Stomach smooth muscle (tissue), 2 donors: ENCODE data around the gene G6PC3.
"Not testable (repeated sequence)": the region's sequence is repeated elsewhere in the genome, so short reads cannot be mapped to it uniquely, and the experiment has no call there.

Experiments used
- H3K27ac ChIP-seq: one replicate; pipeline ENCODE4 v1.7.0; 2013; ENCODE audit warnings: mild to moderate bottlenecking, low read length, inconsistent platforms
- H3K27me3 ChIP-seq, 2 donors: one replicate each; pipeline ENCODE4 v1.7.0; 2013; ENCODE audit warnings: low read length in 2 of 2; ENCODE audit not compliant: insufficient read depth in 2 of 2, control insufficient read depth in 1 of 2
- H3K36me3 ChIP-seq, 2 donors: one replicate each; pipeline ENCODE4 v1.7.0; 2013; ENCODE audit warnings: low read length in 2 of 2; ENCODE audit not compliant: control insufficient read depth in 2 of 2, insufficient read depth in 2 of 2
- H3K4me1 ChIP-seq: one replicate; pipeline ENCODE4 v1.7.0; 2013; ENCODE audit warnings: low read length; ENCODE audit not compliant: control insufficient read depth, insufficient read depth
- H3K4me3 ChIP-seq, 2 donors: one replicate each; pipeline ENCODE4 v1.7.0; 2013; ENCODE audit warnings: low read length in 2 of 2
- H3K9ac ChIP-seq, 2 donors: one replicate each; pipeline ENCODE4 v1.7.0; 2013; ENCODE audit warnings: low read length in 2 of 2, mild to moderate bottlenecking in 1 of 2
- H3K9me3 ChIP-seq, 2 donors: one replicate each; pipeline ENCODE4 v1.7.0; 2013; ENCODE audit warnings: low read length in 2 of 2; ENCODE audit not compliant: control insufficient read depth in 2 of 2
- donor health status: healthy.
- donor health status: Pancreatic carcinoma.

Gene G6PC3

GRCh38 chr17:44095647-44096496 is 25.3 kb downstream of the G6PC3 start:
- no peaks in the 10 kb centered on the region for H3K27me3 ChIP-seq
- H3K27ac ChIP-seq, result peak overlapping the region; percentile 76
- H3K4me1 ChIP-seq, result peaks cover 31% of the 10 kb centered on the region
- H3K36me3 ChIP-seq, result peaks cover 22 to 28% of the 10 kb centered on the region in 2 donors
- H3K4me3 ChIP-seq, result peak overlapping the region; percentile 57 to 69
- no peaks in the 10 kb centered on the region for H3K9me3 ChIP-seq
- H3K9ac ChIP-seq, result peak overlapping the region; percentile 47 to 72

GRCh38 chr17:44097110-44097958 is 26.8 kb downstream of the G6PC3 start:
- Histone ChIP-seq H3K9ac (no peak overlapping the region), H3K27me3 (no peaks in the 10 kb centered on the region), H3K4me3 (no peak overlapping the region), H3K27ac (no peak overlapping the region), H3K36me3 (peaks cover 8 to 21% of the 10 kb centered on the region in 2 donors), H3K4me1 (peaks cover 35% of the 10 kb centered on the region), H3K9me3 (no peaks in the 10 kb centered on the region)

GRCh38 chr17:44101858-44102257 is 31.3 kb downstream of the G6PC3 start:
- H3K4me1 ChIP-seq, result peaks cover 47% of the 10 kb centered on the region
- H3K4me3 ChIP-seq, H3K9ac ChIP-seq, H3K27me3 ChIP-seq, H3K27ac ChIP-seq, H3K36me3 ChIP-seq, H3K9me3 ChIP-seq: not testable (repeated sequence)

- Histone ChIP-seq H3K27ac (no peak overlapping the region), H3K9ac (no peak overlapping the region), H3K4me3 (peak overlapping the region in 1 of 2 donors; percentile 15), H3K36me3 (peaks cover 7% of the 10 kb centered on the region in 2 donors), H3K27me3 (no peaks in the 10 kb centered on the region), H3K4me1 (peaks cover 49% of the 10 kb centered on the region), H3K9me3 (no peaks in the 10 kb centered on the region)
Measured at GRCh38 chr17:44102849-44103622, 32.5 kb downstream of the G6PC3 start.

- H3K4me3 ChIP-seq, result no peak overlapping the region
- H3K9me3 ChIP-seq, result no peaks in the 10 kb centered on the region
- no peaks in the 10 kb centered on the region for H3K27me3 ChIP-seq
- peaks cover 7% of the 10 kb centered on the region in 2 donors for H3K36me3 ChIP-seq
- peaks cover 68% of the 10 kb centered on the region for H3K4me1 ChIP-seq
- H3K27ac ChIP-seq, result no peak overlapping the region
- peak overlapping the region in 1 of 2 donors; percentile 21 for H3K9ac ChIP-seq
Measured at GRCh38 chr17:44105483-44105882, 34.9 kb downstream of the G6PC3 start.

- no peak overlapping the region for H3K4me3 ChIP-seq
- H3K27me3 ChIP-seq, result no peaks in the 10 kb centered on the region
- H3K9ac ChIP-seq, result peak overlapping the region in 1 of 2 donors; percentile 21
- no peaks in the 10 kb centered on the region for H3K9me3 ChIP-seq
- peaks cover 72% of the 10 kb centered on the region for H3K4me1 ChIP-seq
- H3K36me3 ChIP-seq, result peaks cover 7% of the 10 kb centered on the region in 2 donors
- H3K27ac ChIP-seq, result no peak overlapping the region
Measured at GRCh38 chr17:44105941-44106340, 35.4 kb downstream of the G6PC3 start.

GRCh38 chr17:44106801-44107200 is 36.3 kb downstream of the G6PC3 start:
- Histone ChIP-seq H3K9me3 (no peaks in the 10 kb centered on the region), H3K4me1 (peaks cover 75% of the 10 kb centered on the region), H3K4me3 (no peak overlapping the region), H3K36me3 (peaks cover 3 to 7% of the 10 kb centered on the region in 2 donors), H3K27ac (no peak overlapping the region), H3K27me3 (no peaks in the 10 kb centered on the region), H3K9ac (no peak overlapping the region)

- no peaks in the 10 kb centered on the region for H3K9me3 ChIP-seq
- H3K9ac ChIP-seq, result peak overlapping the region; percentile 47 to 51
- no peaks in the 10 kb centered on the region for H3K27me3 ChIP-seq
- H3K27ac ChIP-seq, result peak overlapping the region; percentile 85
- peak overlapping the region; percentile 35 to 81 for H3K4me3 ChIP-seq
- peaks cover 0 to 12% of the 10 kb centered on the region in 2 donors for H3K36me3 ChIP-seq
- peaks cover 85% of the 10 kb centered on the region for H3K4me1 ChIP-seq
Measured at GRCh38 chr17:44108440-44109311, 38.1 kb downstream of the G6PC3 start.

GRCh38 chr17:44109312-44109630 is 38.7 kb downstream of the G6PC3 start:
- Histone ChIP-seq H3K36me3 (peaks cover 0 to 13% of the 10 kb centered on the region in 2 donors), H3K9me3 (no peaks in the 10 kb centered on the region), H3K9ac (peak overlapping the region in 1 of 2 donors; percentile 54), H3K27ac (peak overlapping the region; percentile 85), H3K4me1 (peaks cover 91% of the 10 kb centered on the region), H3K27me3 (no peaks in the 10 kb centered on the region), H3K4me3 (peak overlapping the region; percentile 17 to 81)
